Liver (tissue), 9 donors: Measurements from ENCODE around the gene CHRM1. TPM values are rescaled to one million over a fixed set of nuclear protein-coding genes. Genes with fewer than 3 reads are reported as not detected.

ENCODE experiments used
- DNase-seq: peaks from one replicate; pipeline ENCODE4 v3.0.0-alpha.2; 2017; ENCODE audit warnings: low spot score
- H3K27ac ChIP-seq, 2 donors: one replicate each; pipeline ENCODE4 v1.7.0; 2013; ENCODE audit warnings: inconsistent platforms in 2 of 2, low read length in 2 of 2, control low read depth in 1 of 2, low read depth in 1 of 2, mild to moderate bottlenecking in 1 of 2
- H3K27me3 ChIP-seq, 4 donors: one replicate each; pipeline versions ENCODE4 v1.6.1 to v1.7.0; 2013; ENCODE audit warnings: low read length in 3 of 4, inconsistent platforms in 1 of 4, mild to moderate bottlenecking in 1 of 4, moderate library complexity in 1 of 4; ENCODE audit not compliant: control insufficient read depth in 4 of 4, insufficient read depth in 4 of 4
- H3K36me3 ChIP-seq, 4 donors: one replicate each; pipeline versions ENCODE4 v1.6.1 to v1.7.0; 2013; ENCODE audit warnings: low read length in 3 of 4, mild to moderate bottlenecking in 3 of 4, low read depth in 1 of 4, moderate library complexity in 1 of 4; ENCODE audit not compliant: control insufficient read depth in 4 of 4, insufficient read depth in 3 of 4
- H3K4me1 ChIP-seq, 4 donors: one replicate each; pipeline versions ENCODE4 v1.6.1 to v1.7.0; 2013; ENCODE audit warnings: low read length in 3 of 4, mild to moderate bottlenecking in 3 of 4, moderate library complexity in 1 of 4; ENCODE audit not compliant: control insufficient read depth in 4 of 4, insufficient read depth in 4 of 4
- H3K4me3 ChIP-seq, 3 donors: one replicate each; pipeline versions ENCODE4 v1.6.1 to v1.7.0; 2013; ENCODE audit warnings: low read length in 3 of 3, control low read depth in 1 of 3, low read depth in 1 of 3, mild to moderate bottlenecking in 1 of 3
- H3K9ac ChIP-seq, 2 donors: one replicate each; pipeline ENCODE4 v1.7.0; 2013; ENCODE audit warnings: low read length in 2 of 2, mild to moderate bottlenecking in 2 of 2, moderate library complexity in 2 of 2, control low read depth in 1 of 2, low read depth in 1 of 2
- H3K9me3 ChIP-seq, 4 donors: one replicate each; pipeline versions ENCODE4 v1.6.1 to v1.7.0; 2013; ENCODE audit warnings: low read length in 3 of 4; ENCODE audit not compliant: control insufficient read depth in 4 of 4
- ATF3 ChIP-seq: IDR thresholded peaks from 2 replicates; pipeline ENCODE4 v1.6.1; 2016; ENCODE audit warnings: antibody characterized with exemption
- CTCF ChIP-seq: fragments of 150-350 bp; IDR thresholded peaks from 2 replicates; pipeline ENCODE4 v1.5.1; 2017; ENCODE audit warnings: improper control_type of control experiment, low read depth, low read length; ENCODE audit not compliant: missing input control
- EGR1 ChIP-seq, 2 donors: IDR thresholded peaks; 2 replicates each; pipeline ENCODE4 v1.6.1; 2016 to 2018; ENCODE audit warnings: antibody characterized with exemption in 2 of 2, low read depth in 2 of 2
- FOXA1 ChIP-seq: IDR thresholded peaks from 2 replicates; pipeline ENCODE4 v1.6.1; 2016; ENCODE audit warnings: antibody characterized with exemption
- FOXA2 ChIP-seq: IDR thresholded peaks from 2 replicates; pipeline ENCODE4 v1.6.1; 2016; ENCODE audit warnings: antibody characterized with exemption
- GABPA ChIP-seq, 2 donors: IDR thresholded peaks in 1 of 2; conservative IDR thresholded peaks in 1 of 2; 2 replicates each; pipeline ENCODE4 v1.6.1; 2016; ENCODE audit warnings: antibody characterized with exemption in 2 of 2, mild to moderate bottlenecking in 1 of 2, moderate library complexity in 1 of 2
- HNF4A ChIP-seq, 2 donors: conservative IDR thresholded peaks; 2 replicates each; pipeline ENCODE4 v1.6.1; 2016; ENCODE audit warnings: antibody characterized with exemption in 2 of 2, mild to moderate bottlenecking in 2 of 2
- HNF4G ChIP-seq: IDR thresholded peaks from 2 replicates; pipeline ENCODE4 v1.6.1; 2016; ENCODE audit warnings: antibody characterized with exemption
- JUND ChIP-seq, 2 donors: IDR thresholded peaks; 2 replicates each; pipeline ENCODE4 v1.6.1; 2016; ENCODE audit warnings: antibody characterized with exemption in 2 of 2
- MAX ChIP-seq: IDR thresholded peaks from 2 replicates; pipeline ENCODE4 v1.6.1; 2016; ENCODE audit warnings: antibody characterized with exemption
- NR2F2 ChIP-seq: IDR thresholded peaks from 2 replicates; pipeline ENCODE4 v1.6.1; 2016; ENCODE audit warnings: antibody characterized with exemption
- RAD21 ChIP-seq, 2 donors: IDR thresholded peaks; 2 replicates each; pipeline ENCODE4 v1.6.1; 2016; ENCODE audit warnings: antibody characterized with exemption in 2 of 2, mild to moderate bottlenecking in 2 of 2
- REST ChIP-seq: IDR thresholded peaks from 2 replicates; pipeline ENCODE4 v1.6.1; 2016; ENCODE audit warnings: antibody characterized with exemption, mild to moderate bottlenecking
- RXRA ChIP-seq, 2 donors: IDR thresholded peaks; 2 replicates each; pipeline ENCODE4 v1.6.1; 2017 to 2018; ENCODE audit warnings: antibody characterized with exemption in 2 of 2, mild to moderate bottlenecking in 1 of 2
- SP1 ChIP-seq: IDR thresholded peaks from 2 replicates; pipeline ENCODE4 v1.6.1; 2018; ENCODE audit warnings: antibody characterized with exemption, mild to moderate bottlenecking
- TAF1 ChIP-seq: conservative IDR thresholded peaks from 2 replicates; pipeline ENCODE4 v1.6.1; 2016; ENCODE audit warnings: antibody characterized with exemption, mild to moderate bottlenecking
- YY1 ChIP-seq: IDR thresholded peaks from 2 replicates; pipeline ENCODE4 v1.6.1; 2016; ENCODE audit warnings: antibody characterized with exemption, mild to moderate bottlenecking
- WGBS: extraction: QIAGEN DNeasy Blood & Tissue Kit; methylation state at CpG from one replicate; pipeline ENCODE4 v1.1.7; 2013; 5-methylcytosine and 5-hydroxymethylcytosine counted together
- polyA plus RNA-seq, 2 donors: library from polyadenylated mRNA; stranded (reverse) in 1 of 2; unstranded in 1 of 2; fragments of 200-250 nt in 1 of 2; fragments of >200 nt in 1 of 2; fragmentation: Nextera tagmentation in 1 of 2; extraction: Ambion mirVana in 1 of 2; gene quantifications; one replicate each; pipeline versions ENCODE4 v1.2.1 to v1.2.3, GENCODE V29; 2013 to 2015
- total RNA-seq, 2 donors: library from RNA; depleted of rRNA; stranded (reverse); fragments of >200 nt; gene quantifications; one replicate each; pipeline ENCODE4 v1.2.3, GENCODE V29; 2014
- TF ChIP-seq, protein P1 (sequence below): IDR thresholded peaks from 2 replicates; pipeline ENCODE4 v1.6.1; 2016; ENCODE audit warnings: antibody characterized with exemption
- donor health status: healthy.
- donor health status: healthy.
- donor health status: healthy.
- donor health status: healthy.
- donor health status: healthy.

Gene CHRM1
- total and polyA plus RNA-seq, 4 donors = not detected

- DNase-seq = no peak
- Histone ChIP-seq H3K27me3 (peaks cover 0 to 4% (median 2%) of the 10 kb centered on the region in 4 donors), H3K4me3 (no peak overlapping the region), H3K9ac (no peak overlapping the region), H3K9me3 (no peaks in the 10 kb centered on the region), H3K36me3 (no peaks in the 10 kb centered on the region), H3K4me1 (peaks cover 0 to 9% (median 3%) of the 10 kb centered on the region in 4 donors), H3K27ac (no peak overlapping the region)
- TF ChIP-seq EGR1 (IDR thresholded peaks at IDR 0.05; ENCODE audit: low read depth in 2 of 2) = no peak
- TF ChIP-seq YY1 = no peak
- no peak for TF ChIP-seq SP1
- TF ChIP-seq CTCF = no peak
- TF ChIP-seq GABPA (IDR thresholded peaks at IDR 0.05 in 1 of 2, conservative IDR thresholded peaks at IDR 0.05 in 1 of 2) = no peak
- no peak for TF ChIP-seq FOXA2
- no peak for TF ChIP-seq JUND (IDR thresholded peaks at IDR 0.05)
- no peak for TF ChIP-seq REST
- no peak for TF ChIP-seq RAD21 (IDR thresholded peaks at IDR 0.05)
- no peak for TF ChIP-seq HNF4A (conservative IDR thresholded peaks at IDR 0.05)
- no peak for TF ChIP-seq HNF4G
- TF ChIP-seq, protein P1, sequence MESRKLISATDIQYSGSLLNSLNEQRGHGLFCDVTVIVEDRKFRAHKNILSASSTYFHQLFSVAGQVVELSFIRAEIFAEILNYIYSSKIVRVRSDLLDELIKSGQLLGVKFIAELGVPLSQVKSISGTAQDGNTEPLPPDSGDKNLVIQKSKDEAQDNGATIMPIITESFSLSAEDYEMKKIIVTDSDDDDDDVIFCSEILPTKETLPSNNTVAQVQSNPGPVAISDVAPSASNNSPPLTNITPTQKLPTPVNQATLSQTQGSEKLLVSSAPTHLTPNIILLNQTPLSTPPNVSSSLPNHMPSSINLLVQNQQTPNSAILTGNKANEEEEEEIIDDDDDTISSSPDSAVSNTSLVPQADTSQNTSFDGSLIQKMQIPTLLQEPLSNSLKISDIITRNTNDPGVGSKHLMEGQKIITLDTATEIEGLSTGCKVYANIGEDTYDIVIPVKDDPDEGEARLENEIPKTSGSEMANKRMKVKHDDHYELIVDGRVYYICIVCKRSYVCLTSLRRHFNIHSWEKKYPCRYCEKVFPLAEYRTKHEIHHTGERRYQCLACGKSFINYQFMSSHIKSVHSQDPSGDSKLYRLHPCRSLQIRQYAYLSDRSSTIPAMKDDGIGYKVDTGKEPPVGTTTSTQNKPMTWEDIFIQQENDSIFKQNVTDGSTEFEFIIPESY = no peak
- TF ChIP-seq MAX = no peak
- TF ChIP-seq FOXA1 = no peak
- no peak for TF ChIP-seq TAF1
- no peak for TF ChIP-seq ATF3
- TF ChIP-seq NR2F2 = no peak
- no peak for TF ChIP-seq RXRA (IDR thresholded peaks at IDR 0.05)
- 65% methylated on average over 11 of the region's 11 CpGs for WGBS
Observed at GRCh38 chr11:62919898-62920640, 1.1 kb downstream of the CHRM1 start.
